GM12878 (cell line): Measurements from ENCODE around the gene CENATAC. TPM values are rescaled to one million over a fixed set of nuclear protein-coding genes. Genes with fewer than 3 reads are reported as not detected.

Experiments used
- ATAC-seq: fragments of 200-7000 bp; cut with Tn5 transposase; 3 replicates; pipeline ENCODE4 v1.9.1; 2020; ENCODE audit warnings: mild to moderate bottlenecking, moderate library complexity
- BruUV-seq: library from RNA; stranded (reverse); fragments of 400-500 nt; replicated peaks from 2 replicates; lab custom pipeline; 2021; lab: Mats Ljungman, UMichigan
- CTCF ChIA-PET: fragments of 300-600 bp; sonication (Branson Sonifier 250); formaldehyde crosslinking; extraction: SDS; loops from one replicate; lab custom pipeline; 2021; ENCODE audit warnings: inconsistent platforms; lab: Yijun Ruan, JAX
- POLR2A ChIA-PET: fragments of 350-600 bp; formaldehyde crosslinking; extraction: SDS; loops from one replicate; lab custom pipeline; 2021; ENCODE audit warnings: inconsistent platforms; lab: Charles Lee
- RAD21 ChIA-PET: fragments of 300-600 bp; sonication (Branson Sonifier 250); formaldehyde crosslinking; loops from one replicate; lab custom pipeline; 2023; ENCODE audit warnings: antibody characterized with exemption; ENCODE audit not compliant: unreplicated experiment; lab: Charles Lee
- SMC1A ChIA-PET: fragments of 300-600 bp; sonication (Branson Sonifier 250); formaldehyde crosslinking; loops from one replicate; lab custom pipeline; 2023; ENCODE audit not compliant: unreplicated experiment, uncharacterized antibody; lab: Charles Lee
- DNase-seq: peaks from one replicate; pipeline ENCODE4 v3.0.0-alpha.2; 2011; ENCODE audit warnings: low read depth, low spot score
- FAIRE-seq: peaks from 3 replicates; lab custom pipeline; 2011; peaks lifted over from hg19 to GRCh38; lab: Jason Lieb, UNC
- H2AFZ ChIP-seq: 2 replicates; pipeline ENCODE4 v1.6.0; 2011; ENCODE audit warnings: low read depth, low read length, control low read depth; ENCODE audit not compliant: control insufficient read depth
- H3K27ac ChIP-seq: 2 replicates; pipeline ENCODE4 v1.5.1; 2011; ENCODE audit warnings: control low read depth; ENCODE audit not compliant: control insufficient read depth, insufficient read depth
- H3K27me3 ChIP-seq, 2 experiments: replicated peaks in 1 of 2; 2 replicates each; pipeline versions ENCODE4 v1.6.0 to v1.6.1; 2011; ENCODE audit warnings: low read length in 1 of 2; ENCODE audit not compliant: control insufficient read depth in 2 of 2, insufficient read depth in 2 of 2
- H3K36me3 ChIP-seq, 2 experiments: 2 replicates each; pipeline ENCODE4 v1.5.1; 2011; ENCODE audit warnings: low read length in 1 of 2; ENCODE audit not compliant: control insufficient read depth in 2 of 2, insufficient read depth in 2 of 2
- H3K4me1 ChIP-seq: 2 replicates; pipeline ENCODE4 v1.6.1; 2011; ENCODE audit warnings: mild to moderate bottlenecking, low read length, moderate library complexity, mixed read lengths; ENCODE audit not compliant: control insufficient read depth, insufficient read depth
- H3K4me2 ChIP-seq: 2 replicates; pipeline ENCODE4 v1.6.0; 2011; ENCODE audit warnings: control low read depth; ENCODE audit not compliant: control insufficient read depth, insufficient read depth
- H3K4me3 ChIP-seq: fragments of 200-600 bp; sonication (generic); 2 replicates; pipeline ENCODE4 v1.5.1; 2016
- H3K79me2 ChIP-seq: 2 replicates; pipeline ENCODE4 v1.6.0; 2011; ENCODE audit warnings: low read length; ENCODE audit not compliant: control insufficient read depth, insufficient read depth
- H3K9ac ChIP-seq: 2 replicates; pipeline ENCODE4 v1.8.0; 2011; ENCODE audit warnings: low read length, control low read depth, mixed read lengths; ENCODE audit not compliant: control insufficient read depth, insufficient read depth
- H3K9me3 ChIP-seq: replicated peaks from 3 replicates; pipeline ENCODE4 v1.5.1; 2011; ENCODE audit warnings: mild to moderate bottlenecking, low read length; ENCODE audit not compliant: control insufficient read depth, insufficient read depth
- H4K20me1 ChIP-seq: 2 replicates; pipeline ENCODE4 v1.6.0; 2011; ENCODE audit not compliant: control insufficient read depth, insufficient read depth
- EP300 ChIP-seq, 2 experiments: fragments of 150-350 bp in 1 of 2; IDR thresholded peaks; 2 replicates each; pipeline ENCODE4 v1.6.1; 2011 to 2012; ENCODE audit warnings: low read depth in 2 of 2, low read length in 2 of 2, borderline replicate concordance in 1 of 2, improper control_type of control experiment in 1 of 2, inconsistent platforms in 1 of 2; ENCODE audit not compliant: control insufficient read depth in 1 of 2
- ETV6 ChIP-seq, 2 experiments: fragments of 450-650 bp in 1 of 2; IDR thresholded peaks in 1 of 2; conservative IDR thresholded peaks in 1 of 2; 2 replicates each; pipeline ENCODE4 v1.6.1; 2014; ENCODE audit warnings: antibody characterized with exemption in 1 of 2, borderline replicate concordance in 1 of 2, low read depth in 1 of 2, mild to moderate bottlenecking in 1 of 2, moderate library complexity in 1 of 2
- FOS ChIP-seq: IDR thresholded peaks from 3 replicates; pipeline ENCODE4 v1.6.1; 2011; ENCODE audit warnings: borderline replicate concordance; ENCODE audit not compliant: insufficient read length; ENCODE audit errors: extremely low read depth
- GATAD2B ChIP-seq: fragments of 450-650 bp; conservative IDR thresholded peaks from 2 replicates; pipeline ENCODE4 v1.6.1; 2017; ENCODE audit warnings: low read depth, mild to moderate bottlenecking, moderate library complexity
- IKZF2 ChIP-seq, 2 experiments: fragments of 450-650 bp; IDR thresholded peaks; 2 replicates each; pipeline ENCODE4 v1.6.1; 2017; ENCODE audit warnings: mild to moderate bottlenecking in 2 of 2, moderate library complexity in 2 of 2
- KDM1A ChIP-seq: fragments of 200-600 bp; sonication (generic); IDR thresholded peaks from 2 replicates; pipeline ENCODE4 v1.6.1; 2016; ENCODE audit warnings: borderline replicate concordance
- MYB ChIP-seq: fragments of 150-350 bp; IDR thresholded peaks from 2 replicates; pipeline ENCODE4 v1.6.1; 2014; ENCODE audit warnings: mild to moderate bottlenecking, low read depth, low read length, borderline replicate concordance
- NRF1 ChIP-seq: conservative IDR thresholded peaks from 2 replicates; pipeline ENCODE4 v1.6.1; 2011; ENCODE audit warnings: mild to moderate bottlenecking, low read depth, low read length, improper control_type of control experiment
- POLR2AphosphoS2 ChIP-seq: IDR thresholded peaks from 2 replicates; pipeline ENCODE4 v1.6.1; 2011; ENCODE audit warnings: low read depth, mild to moderate bottlenecking, low read length, improper control_type of control experiment, moderate library complexity
- SRF ChIP-seq, 2 experiments: IDR thresholded peaks; 2 replicates each; pipeline ENCODE4 v1.6.1; 2011; ENCODE audit warnings: low read depth in 2 of 2, low read length in 2 of 2, mild to moderate bottlenecking in 1 of 2, moderate library complexity in 1 of 2
- WGBS: methylation state at CpG from one replicate; pipeline ENCODE4 v1.1.6; 2016; ENCODE audit warnings: low lambda C conversion rate; ENCODE audit not compliant: insufficient replicate concordance, insufficient coverage; ENCODE audit errors: missing lambda C conversion rate; 5-methylcytosine and 5-hydroxymethylcytosine counted together
- in situ Hi-C: fragments of 300-500 bp; cut with MboI; formaldehyde crosslinking; loops from 9 replicates; pipeline ENCODE4 v1.14.3; 2018; ENCODE audit warnings: mixed read lengths
- intact Hi-C: fragments of 100-400 bp; cut with micrococcal nuclease; formaldehyde crosslinking; loops from one replicate; pipeline ENCODE4 v1.14.2; 2022; ENCODE audit not compliant: unreplicated experiment
- polyA plus RNA-seq, 11 experiments: library from polyadenylated mRNA; depleted of rRNA in 4 of 11; unstranded in 6 of 11; stranded (reverse) in 5 of 11; fragments of >200 nt; fragmentation: Nextera tagmentation in 4 of 11; fragmentation: Illumina TruSeq in 1 of 11; extraction: Ambion mirVana in 4 of 11; extraction: Trizol in 1 of 11; gene quantifications; 1 replicate in 1 of 11; 2 replicates in 10 of 11; pipeline versions ENCODE4 v1.2.1 to v1.2.3, GENCODE V29; 2011 to 2016; ENCODE audit warnings: inconsistent platforms in 2 of 11, missing spikeins in 2 of 11, low read depth in 1 of 11
- total RNA-seq, 4 experiments: library from RNA; depleted of rRNA in 3 of 4; stranded (reverse); fragments of >200 nt in 3 of 4; fragmentation: Illumina TruSeq in 1 of 4; extraction: Trizol in 1 of 4; gene quantifications; 2 replicates each; pipeline versions ENCODE4 v1.2.1 to v1.2.3, GENCODE V29; 2013 to 2021
- TF ChIP-seq, protein P1 (sequence below): IDR thresholded peaks from 2 replicates; pipeline ENCODE4 v1.6.1; 2012; ENCODE audit warnings: mild to moderate bottlenecking, low read depth, low read length

CENATAC gene
- total and polyA plus RNA-seq, 10 of the 15 experiments (the other 5 are each of a cell fraction or from before 2014, with no cell fraction given) = 4.8 to 37.1 (median 24.1) TPM

DNA sequence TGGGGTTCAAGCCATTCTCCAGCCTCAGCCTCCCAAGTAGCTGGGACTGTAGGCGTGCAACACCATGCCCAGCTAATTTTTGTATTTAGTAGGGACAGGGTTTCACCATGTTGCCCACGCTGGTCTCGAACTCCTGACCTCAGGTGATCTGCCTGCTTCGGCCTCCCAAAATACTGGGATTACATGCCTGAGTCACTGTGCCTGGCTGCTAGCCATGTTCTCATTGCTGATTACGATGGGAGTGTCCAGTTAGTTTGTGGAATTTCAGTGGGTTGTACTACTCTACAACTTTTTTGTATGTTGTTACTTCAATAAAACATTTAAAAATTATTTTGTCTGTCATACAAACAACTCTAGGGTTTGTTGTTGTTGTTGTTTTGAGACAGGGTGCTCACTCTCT, 64.8 kb downstream of the CENATAC start:
- H3K9me3 ChIP-seq = no peaks in the 10 kb centered on the region
- no peaks in the 10 kb centered on the region; the same call in 1 of the 2 replicates for H3K4me1 ChIP-seq
- ChIA-PET SMC1A (interaction anchor here (1.2 kb wide), 1 partner anchor 109 kb away, joined by 3 read pairs; no protein-coding TSS in a partner anchor), RAD21 (no interaction called here), CTCF (interaction anchor here (0.6 to 2.9 kb wide), 6 partner anchors 33 to 275 kb away, joined by 3 to 10 read pairs (median 4); no protein-coding TSS in a partner anchor), POLR2A (interaction anchor here (0.6 kb wide), 2 partner anchors 22 to 364 kb away, joined by 3 to 5 read pairs; no protein-coding TSS in a partner anchor)
- no peak for ATAC-seq
- intact Hi-C loops = no loop called here
- in situ Hi-C loops = no loop called here
- no peak for DNase-seq
- no peak overlapping the region for H2AFZ ChIP-seq
- TF ChIP-seq FOS (no peak), MYB (no peak), KDM1A (no peak), NRF1 (no peak), ETV6 (conservative IDR thresholded peaks at IDR 0.05 in 1 of 2, IDR thresholded peaks at IDR 0.05 in 1 of 2; ENCODE audit: borderline replicate concordance in 1 of 2, low read depth in 1 of 2) (no peak), IKZF2 (IDR thresholded peaks at IDR 0.05) (no peak), EP300 (IDR thresholded peaks at IDR 0.05; ENCODE audit: borderline replicate concordance in 1 of 2, control insufficient read depth in 1 of 2, low read depth in 2 of 2, low read length in 2 of 2) (no peak), GATAD2B (no peak), SRF (IDR thresholded peaks at IDR 0.05; ENCODE audit: low read depth in 2 of 2, low read length in 2 of 2) (no peak), POLR2AphosphoS2 (no peak)
- TF ChIP-seq, protein P1, sequence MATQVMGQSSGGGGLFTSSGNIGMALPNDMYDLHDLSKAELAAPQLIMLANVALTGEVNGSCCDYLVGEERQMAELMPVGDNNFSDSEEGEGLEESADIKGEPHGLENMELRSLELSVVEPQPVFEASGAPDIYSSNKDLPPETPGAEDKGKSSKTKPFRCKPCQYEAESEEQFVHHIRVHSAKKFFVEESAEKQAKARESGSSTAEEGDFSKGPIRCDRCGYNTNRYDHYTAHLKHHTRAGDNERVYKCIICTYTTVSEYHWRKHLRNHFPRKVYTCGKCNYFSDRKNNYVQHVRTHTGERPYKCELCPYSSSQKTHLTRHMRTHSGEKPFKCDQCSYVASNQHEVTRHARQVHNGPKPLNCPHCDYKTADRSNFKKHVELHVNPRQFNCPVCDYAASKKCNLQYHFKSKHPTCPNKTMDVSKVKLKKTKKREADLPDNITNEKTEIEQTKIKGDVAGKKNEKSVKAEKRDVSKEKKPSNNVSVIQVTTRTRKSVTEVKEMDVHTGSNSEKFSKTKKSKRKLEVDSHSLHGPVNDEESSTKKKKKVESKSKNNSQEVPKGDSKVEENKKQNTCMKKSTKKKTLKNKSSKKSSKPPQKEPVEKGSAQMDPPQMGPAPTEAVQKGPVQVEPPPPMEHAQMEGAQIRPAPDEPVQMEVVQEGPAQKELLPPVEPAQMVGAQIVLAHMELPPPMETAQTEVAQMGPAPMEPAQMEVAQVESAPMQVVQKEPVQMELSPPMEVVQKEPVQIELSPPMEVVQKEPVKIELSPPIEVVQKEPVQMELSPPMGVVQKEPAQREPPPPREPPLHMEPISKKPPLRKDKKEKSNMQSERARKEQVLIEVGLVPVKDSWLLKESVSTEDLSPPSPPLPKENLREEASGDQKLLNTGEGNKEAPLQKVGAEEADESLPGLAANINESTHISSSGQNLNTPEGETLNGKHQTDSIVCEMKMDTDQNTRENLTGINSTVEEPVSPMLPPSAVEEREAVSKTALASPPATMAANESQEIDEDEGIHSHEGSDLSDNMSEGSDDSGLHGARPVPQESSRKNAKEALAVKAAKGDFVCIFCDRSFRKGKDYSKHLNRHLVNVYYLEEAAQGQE = no peak
- H3K4me2 ChIP-seq = no peak overlapping the region
- no peaks in the 10 kb centered on the region for H3K27me3 ChIP-seq
- no peak overlapping the region for H3K4me3 ChIP-seq
- H3K9ac ChIP-seq = no peak overlapping the region
- peaks cover 7% of the 10 kb centered on the region for H3K79me2 ChIP-seq
- no TSS peak for BruUV-seq
- no peaks in the 10 kb centered on the region for H4K20me1 ChIP-seq
- no peak for FAIRE-seq
- H3K27ac ChIP-seq = no peak overlapping the region
- H3K36me3 ChIP-seq = no peaks in the 10 kb centered on the region
- 84% methylated on average over 5 of the region's 5 CpGs for WGBS
